ENCODE measurements around the gene PNKD.

GRCh38 chr2:218340656-218341055 lies 70.3 kb downstream of the PNKD start:
- TF ChIP-seq EZH2 (IDR thresholded peaks at IDR 0.05; ENCODE audit: borderline replicate concordance, low read length) (no peak), CTCF (IDR thresholded peaks at IDR 0.05; ENCODE audit: low read length) (no peak)
